Spleen (tissue), 11 donors: ENCODE results near the gene DNAJB13. TPM values are rescaled to one million over a fixed set of nuclear protein-coding genes. Genes with fewer than 3 reads are reported as not detected.

Source experiments
- DNase-seq: peaks from one replicate; pipeline ENCODE4 v3.0.0-alpha.2; 2020
- H3K27ac ChIP-seq, 8 donors: fragments of 200-600 bp; sonication (generic) in 7 of 8; 1 replicate in 4 of 8; 2 replicates in 4 of 8; pipeline versions ENCODE4 v1.5.0 to v1.8.0; 2016 to 2021; ENCODE audit warnings: inconsistent platforms in 4 of 8, mild to moderate bottlenecking in 4 of 8, moderate library complexity in 1 of 8
- H3K27me3 ChIP-seq, 7 donors: fragments of 200-600 bp; sonication (generic) in 6 of 7; replicated peaks in 1 of 7; 1 replicate in 4 of 7; 2 replicates in 3 of 7; pipeline versions ENCODE4 v1.5.0 to v1.8.0; 2016 to 2021; ENCODE audit warnings: inconsistent platforms in 3 of 7, mild to moderate bottlenecking in 1 of 7
- H3K36me3 ChIP-seq, 6 donors: fragments of 200-600 bp; sonication (generic) in 5 of 6; 1 replicate in 4 of 6; 2 replicates in 2 of 6; pipeline versions ENCODE4 v1.5.0 to v1.8.0; 2016 to 2021; ENCODE audit warnings: inconsistent platforms in 2 of 6
- H3K4me1 ChIP-seq, 6 donors: fragments of 200-600 bp; sonication (generic) in 5 of 6; 1 replicate in 3 of 6; 2 replicates in 3 of 6; pipeline versions ENCODE4 v1.5.0 to v1.8.0; 2016 to 2021; ENCODE audit warnings: inconsistent platforms in 3 of 6
- H3K4me3 ChIP-seq, 8 donors: fragments of 200-600 bp; sonication (generic) in 7 of 8; 1 replicate in 4 of 8; 2 replicates in 4 of 8; pipeline versions ENCODE4 v1.5.0 to v1.8.0; 2016 to 2021; ENCODE audit warnings: inconsistent platforms in 4 of 8, mild to moderate bottlenecking in 4 of 8, moderate library complexity in 2 of 8
- H3K9me3 ChIP-seq, 8 donors: fragments of 200-600 bp; sonication (generic) in 7 of 8; 1 replicate in 4 of 8; 2 replicates in 4 of 8; pipeline versions ENCODE4 v1.5.0 to v1.8.0; 2016 to 2021; ENCODE audit warnings: inconsistent platforms in 4 of 8
- POLR2A ChIP-seq, 3 donors: fragments of 450-650 bp; IDR thresholded peaks; one replicate each; pipeline ENCODE4 v1.5.1; 2017; ENCODE audit warnings: antibody characterized with exemption in 3 of 3, mild to moderate bottlenecking in 1 of 3
- POLR2AphosphoS5 ChIP-seq, 3 donors: sonication (generic); formaldehyde crosslinking; IDR thresholded peaks; one replicate each; pipeline ENCODE4 v1.5.1; 2017; ENCODE audit warnings: antibody characterized with exemption in 3 of 3
- WGBS, 5 donors: extraction: QIAGEN DNeasy Blood & Tissue Kit in 3 of 5; methylation state at CpG; one replicate each; pipeline versions ENCODE4 v1.1.5 to v1.1.7; 2013 to 2018; 5-methylcytosine and 5-hydroxymethylcytosine counted together
- intact Hi-C: fragments of 100-400 bp; cut with DNase I; formaldehyde crosslinking; loops from one replicate; pipeline ENCODE4 v1.15.0; 2023; ENCODE audit warnings: low total_unique reads
- polyA plus RNA-seq, 3 donors: library from polyadenylated mRNA; stranded (reverse); fragments of 200-250 nt; gene quantifications; one replicate each; pipeline ENCODE4 v1.2.1, GENCODE V29; 2013
- total RNA-seq, 7 donors: library from RNA; depleted of rRNA in 3 of 7; stranded (reverse); fragments of >200 nt in 3 of 7; fragmentation: NEBNext Ultra II Directional in 4 of 7; extraction: Animal tissue kit (Norgen Biotek cat#: 25700) in 4 of 7; gene quantifications; one replicate each; pipeline versions ENCODE4 v1.1.0 to v1.2.1, GENCODE V29; 2016 to 2021
- TF ChIP-seq, protein P1 (sequence below), 11 experiments: fragments of 200-600 bp in 7 of 11; fragments of 450-650 bp in 4 of 11; sonication (generic) in 4 of 11; IDR thresholded peaks in 8 of 11; conservative IDR thresholded peaks in 3 of 11; 1 replicate in 7 of 11; 2 replicates in 4 of 11; pipeline versions ENCODE4 v1.4.0 to v1.8.0; 2016 to 2021; ENCODE audit warnings: antibody characterized with exemption in 11 of 11, inconsistent platforms in 4 of 11, mild to moderate bottlenecking in 1 of 11
- donor health status: healthy with polysubstance abuse.
- donor health status: DM: no; HTN: no; CAD: no; lungs with moderate emphysema.
- donor health status: DM: no; HTN: no; CAD: no.
- donor health status: Bipolar disorder and iron deficiency.
- donor health status: healthy.
- donor health status: DM: no; HTN: no; CAD: no.
- donor health status: DM: yes; HTN: yes; CAD: no.

Gene DNAJB13
- total and polyA plus RNA-seq, 10 donors: 0.04 to 0.32 (median 0.06) TPM; not detected in 7

DNA sequence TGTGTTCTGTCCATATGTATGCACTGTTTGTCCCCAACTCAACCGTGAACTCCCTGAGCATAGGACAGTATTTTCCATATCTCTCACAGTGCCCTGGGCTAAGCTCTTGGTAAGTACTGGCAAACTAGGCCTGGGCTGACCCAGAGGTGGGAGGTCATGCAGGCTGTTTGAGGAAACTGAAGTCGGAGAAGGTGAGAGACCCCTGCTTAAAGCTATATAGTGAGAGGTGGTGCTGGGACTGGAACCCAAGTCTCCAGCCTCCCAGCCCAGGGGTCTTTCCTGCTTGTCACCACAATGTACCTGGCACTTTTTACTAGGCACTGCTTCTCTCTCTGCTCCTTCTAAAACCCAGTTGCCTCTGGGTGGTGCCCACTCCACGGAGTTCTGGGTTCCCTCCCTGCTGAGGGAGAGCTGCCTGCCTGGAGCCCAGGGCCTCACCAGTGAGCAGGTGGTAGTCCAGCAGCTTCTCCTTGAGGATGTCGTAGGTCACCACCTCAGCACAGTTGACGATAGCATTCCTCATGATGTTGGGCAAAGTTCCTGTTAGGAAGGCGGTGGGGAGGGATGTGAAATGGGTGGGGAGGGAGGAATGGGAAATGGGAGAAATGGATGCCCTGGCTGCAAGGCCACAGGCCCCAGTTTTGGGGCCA, 53.3 kb downstream of the DNAJB13 start:
- peaks cover 0 to 61% (median 17%) of the 10 kb centered on the region in 6 donors for H3K36me3 ChIP-seq
- intact Hi-C loops: no loop called here
- H3K9me3 ChIP-seq: no peaks in the 10 kb centered on the region
- WGBS, 5 donors: 81 to 88% (median 83%) methylated on average over 6 of the region's 6 CpGs
- TF ChIP-seq POLR2AphosphoS5 (IDR thresholded peaks at IDR 0.05) (no peak), POLR2A (IDR thresholded peaks at IDR 0.05) (no peak)
- TF ChIP-seq, protein P1, sequence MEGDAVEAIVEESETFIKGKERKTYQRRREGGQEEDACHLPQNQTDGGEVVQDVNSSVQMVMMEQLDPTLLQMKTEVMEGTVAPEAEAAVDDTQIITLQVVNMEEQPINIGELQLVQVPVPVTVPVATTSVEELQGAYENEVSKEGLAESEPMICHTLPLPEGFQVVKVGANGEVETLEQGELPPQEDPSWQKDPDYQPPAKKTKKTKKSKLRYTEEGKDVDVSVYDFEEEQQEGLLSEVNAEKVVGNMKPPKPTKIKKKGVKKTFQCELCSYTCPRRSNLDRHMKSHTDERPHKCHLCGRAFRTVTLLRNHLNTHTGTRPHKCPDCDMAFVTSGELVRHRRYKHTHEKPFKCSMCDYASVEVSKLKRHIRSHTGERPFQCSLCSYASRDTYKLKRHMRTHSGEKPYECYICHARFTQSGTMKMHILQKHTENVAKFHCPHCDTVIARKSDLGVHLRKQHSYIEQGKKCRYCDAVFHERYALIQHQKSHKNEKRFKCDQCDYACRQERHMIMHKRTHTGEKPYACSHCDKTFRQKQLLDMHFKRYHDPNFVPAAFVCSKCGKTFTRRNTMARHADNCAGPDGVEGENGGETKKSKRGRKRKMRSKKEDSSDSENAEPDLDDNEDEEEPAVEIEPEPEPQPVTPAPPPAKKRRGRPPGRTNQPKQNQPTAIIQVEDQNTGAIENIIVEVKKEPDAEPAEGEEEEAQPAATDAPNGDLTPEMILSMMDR (IDR thresholded peaks at IDR 0.05 in 8 of 11, conservative IDR thresholded peaks at IDR 0.05 in 3 of 11): no peak
- peak overlapping the region in 3 of 8 donors; percentile 38 to 53 (median 50) for H3K27ac ChIP-seq
- peaks cover 6 to 52% (median 29%) of the 10 kb centered on the region in 6 donors for H3K4me1 ChIP-seq
- no peak overlapping the region for H3K4me3 ChIP-seq
- no peaks in the 10 kb centered on the region for H3K27me3 ChIP-seq
- DNase-seq: peak; percentile 52

DNA sequence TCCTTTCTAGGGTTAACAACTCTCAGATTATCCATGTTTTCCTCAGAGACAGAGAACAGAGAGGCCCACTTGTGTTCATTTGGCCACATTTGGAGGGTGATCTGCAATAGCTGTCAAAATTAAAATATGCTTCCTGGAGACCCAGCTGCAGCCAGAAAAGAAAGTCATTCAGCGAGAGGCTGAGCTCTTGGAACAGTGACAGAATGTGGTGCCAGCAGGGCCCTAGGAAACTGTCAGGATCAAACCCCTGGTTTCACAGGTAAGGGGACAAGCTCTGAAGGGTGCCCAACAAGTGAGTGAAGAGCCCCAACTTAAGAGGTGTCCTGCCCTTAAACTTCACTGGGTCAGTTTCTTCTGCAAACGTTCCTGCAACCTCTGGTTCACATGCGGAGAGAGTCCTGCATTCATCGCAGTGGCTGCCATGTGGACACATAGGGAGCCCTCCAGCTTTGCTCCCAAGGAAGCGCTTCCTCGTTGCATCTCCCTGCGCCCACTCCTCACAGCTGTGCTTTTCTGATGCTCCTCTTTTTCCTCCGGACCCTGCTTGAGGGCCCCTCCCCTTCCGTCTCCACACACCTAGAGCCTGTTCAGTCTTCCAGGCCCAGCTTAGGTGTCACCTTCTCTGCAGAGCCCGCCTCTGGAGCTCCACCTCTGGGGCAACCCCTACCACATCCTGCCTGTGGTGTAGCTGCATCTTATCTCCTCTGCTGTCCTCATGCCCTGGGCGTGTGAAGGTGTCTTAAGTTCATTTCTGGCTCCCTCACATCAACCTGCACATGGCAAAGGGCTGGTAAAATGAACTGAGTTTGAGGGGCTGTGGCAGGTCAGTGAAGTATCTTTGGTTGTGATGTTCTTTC, 54.2 kb downstream of the DNAJB13 start:
- Histone ChIP-seq H3K36me3 (peaks cover 0 to 61% (median 17%) of the 10 kb centered on the region in 6 donors), H3K27ac (peak overlapping the region in 3 of 8 donors; percentile 38 to 53 (median 50)), H3K4me1 (peaks cover 6 to 52% (median 25%) of the 10 kb centered on the region in 6 donors), H3K9me3 (no peaks in the 10 kb centered on the region), H3K27me3 (no peaks in the 10 kb centered on the region), H3K4me3 (no peak overlapping the region)
- TF ChIP-seq, protein P1 (IDR thresholded peaks at IDR 0.05 in 8 of 11, conservative IDR thresholded peaks at IDR 0.05 in 3 of 11): peak in 1 of 11 experiments; percentile 12
- TF ChIP-seq POLR2A (IDR thresholded peaks at IDR 0.05) (no peak), POLR2AphosphoS5 (IDR thresholded peaks at IDR 0.05) (peak in 2 of 3 donors; percentile 66 to 79)
- intact Hi-C loops: no loop called here
- DNase-seq: peak; percentile 93
- 54 to 66% (median 57%) methylated on average over 11 of the region's 11 CpGs for WGBS, 5 donors

DNA sequence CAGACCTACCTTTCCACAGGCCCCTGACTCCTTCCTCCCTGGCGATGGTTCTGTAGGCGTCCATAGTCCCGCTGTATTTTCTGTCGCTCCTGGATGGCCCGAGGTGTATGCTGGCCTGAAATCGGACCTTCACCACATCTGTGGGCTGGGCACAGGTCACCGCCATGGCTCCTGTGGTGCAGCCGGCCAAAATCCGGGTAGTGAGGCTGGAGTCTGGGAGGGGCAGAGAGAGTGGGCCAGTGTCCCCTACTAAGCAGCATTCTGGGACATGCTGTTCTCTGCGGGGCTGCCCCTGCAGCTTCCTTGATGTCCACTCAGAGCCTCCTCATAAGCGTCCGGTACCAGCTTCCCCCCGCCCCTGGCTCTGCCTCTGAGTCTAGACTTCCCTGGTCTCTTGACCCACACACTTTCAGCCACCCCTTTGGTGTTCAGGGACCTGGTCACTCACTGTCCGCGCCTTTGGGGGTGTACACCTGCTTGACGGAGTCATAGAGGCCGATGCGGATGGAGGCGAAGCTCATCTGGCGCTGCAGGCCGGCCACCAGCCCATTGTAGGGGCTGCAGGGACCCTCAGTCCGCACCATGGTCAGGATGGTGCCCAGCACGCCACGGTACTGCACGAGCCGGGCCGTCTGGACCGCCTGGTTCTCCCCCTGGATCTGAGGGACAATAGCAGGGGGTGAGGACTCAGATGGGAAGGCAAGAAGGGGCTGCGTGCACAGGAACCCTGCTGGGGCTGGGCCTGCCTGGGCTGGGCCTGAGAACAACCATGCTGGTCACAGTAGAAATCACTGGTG, 55.1 kb downstream of the DNAJB13 start:
- Histone ChIP-seq H3K27ac (peak overlapping the region in 3 of 8 donors; percentile 38 to 53 (median 50)), H3K36me3 (peaks cover 0 to 59% (median 17%) of the 10 kb centered on the region in 6 donors), H3K4me1 (peaks cover 9 to 59% (median 34%) of the 10 kb centered on the region in 6 donors), H3K27me3 (no peaks in the 10 kb centered on the region), H3K9me3 (no peaks in the 10 kb centered on the region), H3K4me3 (no peak overlapping the region)
- WGBS, 5 donors: 93 to 97% (median 97%) methylated on average over 20 to 29 of the region's 29 CpGs
- intact Hi-C loops: no loop called here
- peak; percentile 72 for DNase-seq
- TF ChIP-seq POLR2AphosphoS5 (IDR thresholded peaks at IDR 0.05) (peak in 1 of 3 donors; percentile 29), POLR2A (IDR thresholded peaks at IDR 0.05) (no peak)
- TF ChIP-seq, protein P1 (IDR thresholded peaks at IDR 0.05 in 8 of 11, conservative IDR thresholded peaks at IDR 0.05 in 3 of 11): no peak
